ENCODE measurements around the gene PACS2. TPM values are rescaled to one million over a fixed set of nuclear protein-coding genes. Genes with fewer than 3 reads are reported as not detected.

Gene PACS2
- total RNA-seq, 1 experiment from 2014 or later = 55.2 TPM

- CTCF ChIA-PET = interaction anchor here (0.6 kb wide), 1 partner anchor 59 kb away, joined by 5 read pairs; no protein-coding TSS in a partner anchor
These were observed 109.1 kb downstream of the PACS2 start for GRCh38 chr14:105423488-105424195.

GRCh38 chr14:105424861-105425260 is 110.3 kb downstream of the PACS2 start:
- Histone ChIP-seq H3K4me1 (ENCODE audit: control insufficient read depth, insufficient read depth, low read length) (peaks cover 13% of the 10 kb centered on the region), H3K27ac (ENCODE audit: low read length) (no peak overlapping the region), H3K27me3 (ENCODE audit: control insufficient read depth, insufficient read depth, low read length) (no peaks in the 10 kb centered on the region), H3K4me3 (ENCODE audit: low read depth in 2 of 2, low read length in 2 of 2) (no peak overlapping the region), H3K9me3 (ENCODE audit: control insufficient read depth, insufficient read depth, low read depth, low read length) (no peaks in the 10 kb centered on the region), H3K36me3 (ENCODE audit: control insufficient read depth, insufficient read depth, low read length) (peaks cover 5% of the 10 kb centered on the region; the same call in 1 of the 2 replicates)
- DNase-seq (ENCODE audit: low read depth, low spot score) (no peak), ATAC-seq (no peak)
- BruUV-seq (replicated peaks) = no TSS peak
- intact Hi-C loops (cut with micrococcal nuclease; ENCODE audit: unreplicated experiment) = no loop called here
- CTCF ChIA-PET = interaction anchor here (0.9 kb wide), 1 partner anchor 10 kb away, joined by 5 read pairs; no protein-coding TSS in a partner anchor
- POLR2A ChIA-PET = no interaction called here
- no peak for TF ChIP-seq CTCF (IDR thresholded peaks at IDR 0.05)
- TF ChIP-seq REST (IDR thresholded peaks at IDR 0.05; ENCODE audit: insufficient read depth in 1 of 2, low read depth in 2 of 2, low read length in 1 of 2) = no peak
- no peak for TF ChIP-seq TCF7L2 (IDR thresholded peaks at IDR 0.05; ENCODE audit: low read depth, low read length)
- TF ChIP-seq SIN3A (IDR thresholded peaks at IDR 0.05; ENCODE audit: borderline replicate concordance, insufficient read depth, low read depth, low read length) = no peak
- TF ChIP-seq POLR2AphosphoS5 (IDR thresholded peaks at IDR 0.05; ENCODE audit: low read depth, low read length) = no peak
- in situ Hi-C loops (cut with HindIII; ENCODE audit: low pct_unique_long_range_greater_than_20kb, low sequenced_read_pairs) = no loop called here

More at GRCh38 chr14:105423488-105424195, 109.1 kb downstream of the PACS2 start:
- H3K4me1 ChIP-seq (ENCODE audit: control insufficient read depth, insufficient read depth, low read length) = peaks cover 18% of the 10 kb centered on the region
- no TSS peak for BruUV-seq (replicated peaks)
- POLR2A ChIA-PET = no interaction called here
- no peak for TF ChIP-seq POLR2AphosphoS5 (IDR thresholded peaks at IDR 0.05; ENCODE audit: low read depth, low read length)
- no peak for TF ChIP-seq TCF7L2 (IDR thresholded peaks at IDR 0.05; ENCODE audit: low read depth, low read length)
- no peak for TF ChIP-seq CTCF (IDR thresholded peaks at IDR 0.05)
- no peak for TF ChIP-seq REST (IDR thresholded peaks at IDR 0.05; ENCODE audit: insufficient read depth in 1 of 2, low read depth in 2 of 2, low read length in 1 of 2)
- H3K27ac ChIP-seq (ENCODE audit: low read length) = no peak overlapping the region
- in situ Hi-C loops (cut with HindIII; ENCODE audit: low pct_unique_long_range_greater_than_20kb, low sequenced_read_pairs) = no loop called here
- intact Hi-C loops (cut with micrococcal nuclease; ENCODE audit: unreplicated experiment) = no loop called here
- no peaks in the 10 kb centered on the region for H3K9me3 ChIP-seq (ENCODE audit: control insufficient read depth, insufficient read depth, low read depth, low read length)
- peaks cover 5% of the 10 kb centered on the region; the same call in 1 of the 2 replicates for H3K36me3 ChIP-seq (ENCODE audit: control insufficient read depth, insufficient read depth, low read length)
- H3K27me3 ChIP-seq (ENCODE audit: control insufficient read depth, insufficient read depth, low read length) = no peaks in the 10 kb centered on the region
- ATAC-seq (no peak), DNase-seq (ENCODE audit: low read depth, low spot score) (no peak)
- no peak overlapping the region for H3K4me3 ChIP-seq (ENCODE audit: low read depth in 2 of 2, low read length in 2 of 2)
